ENCODE data around the gene MALSU1. TPM values are rescaled to one million over a fixed set of nuclear protein-coding genes. Genes with fewer than 3 reads are reported as not detected.

The MALSU1 gene
- total and polyA plus RNA-seq, 8 donors, result 10.7 to 29.4 (median 21.2) TPM

GRCh38 chr7:23357190-23358093, 58.3 kb downstream of the MALSU1 start:
- ATAC-seq (peak; percentile 83 to 88 (median 86)), DNase-seq (no peak), FAIRE-seq (peak; percentile 66)
- TF ChIP-seq, protein P1, sequence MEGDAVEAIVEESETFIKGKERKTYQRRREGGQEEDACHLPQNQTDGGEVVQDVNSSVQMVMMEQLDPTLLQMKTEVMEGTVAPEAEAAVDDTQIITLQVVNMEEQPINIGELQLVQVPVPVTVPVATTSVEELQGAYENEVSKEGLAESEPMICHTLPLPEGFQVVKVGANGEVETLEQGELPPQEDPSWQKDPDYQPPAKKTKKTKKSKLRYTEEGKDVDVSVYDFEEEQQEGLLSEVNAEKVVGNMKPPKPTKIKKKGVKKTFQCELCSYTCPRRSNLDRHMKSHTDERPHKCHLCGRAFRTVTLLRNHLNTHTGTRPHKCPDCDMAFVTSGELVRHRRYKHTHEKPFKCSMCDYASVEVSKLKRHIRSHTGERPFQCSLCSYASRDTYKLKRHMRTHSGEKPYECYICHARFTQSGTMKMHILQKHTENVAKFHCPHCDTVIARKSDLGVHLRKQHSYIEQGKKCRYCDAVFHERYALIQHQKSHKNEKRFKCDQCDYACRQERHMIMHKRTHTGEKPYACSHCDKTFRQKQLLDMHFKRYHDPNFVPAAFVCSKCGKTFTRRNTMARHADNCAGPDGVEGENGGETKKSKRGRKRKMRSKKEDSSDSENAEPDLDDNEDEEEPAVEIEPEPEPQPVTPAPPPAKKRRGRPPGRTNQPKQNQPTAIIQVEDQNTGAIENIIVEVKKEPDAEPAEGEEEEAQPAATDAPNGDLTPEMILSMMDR (IDR thresholded peaks at IDR 0.05), result peak in 2 of 4 donors; percentile 15 to 21
- H3K36me3 ChIP-seq, result no peaks in the 10 kb centered on the region
- H3K9me3 ChIP-seq, result no peaks in the 10 kb centered on the region
- 5 to 6% methylated on average over 6 of the region's 6 CpGs for WGBS, 2 donors
- H3K27ac ChIP-seq, result peak overlapping the region in 1 of 4 donors; percentile 30
- no peak overlapping the region for H3K4me3 ChIP-seq
- no peaks in the 10 kb centered on the region for H3K27me3 ChIP-seq
- intact Hi-C loops (cut with DNase I), result no loop called here
- H3K4me1 ChIP-seq, result peaks cover 10 to 17% (median 15%) of the 10 kb centered on the region in 3 donors

DNA sequence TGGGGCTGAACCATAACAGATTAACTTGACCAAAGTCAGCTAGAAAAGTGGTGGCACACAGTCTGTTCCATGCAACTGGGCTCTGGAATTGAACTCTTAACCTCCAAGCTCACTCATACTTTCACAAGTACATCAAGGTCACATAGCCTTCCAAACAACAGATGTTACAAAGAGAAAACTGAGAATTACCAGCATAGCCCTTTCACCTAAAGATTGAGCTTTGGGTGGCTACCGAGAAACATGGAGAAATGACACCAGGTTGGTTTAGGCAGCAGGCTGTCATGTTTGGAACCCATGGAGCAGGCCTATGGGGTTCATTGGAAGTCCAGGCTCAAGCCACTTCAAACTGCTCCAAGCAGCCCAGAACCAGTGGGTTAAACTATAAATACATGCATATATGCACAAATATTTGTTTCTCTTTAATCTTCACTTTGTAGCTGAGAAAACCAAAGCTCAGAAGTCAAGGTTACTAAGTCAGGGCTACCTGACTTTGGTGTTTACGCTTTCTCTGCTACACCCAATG, 59.1 kb downstream of the MALSU1 start:
- peak in 2 of 4 donors; percentile 8 to 18 for ATAC-seq
- Histone ChIP-seq H3K4me1 (peaks cover 10 to 17% (median 15%) of the 10 kb centered on the region in 3 donors), H3K4me3 (no peak overlapping the region), H3K9me3 (no peaks in the 10 kb centered on the region), H3K27me3 (peaks cover 0 to 7% (median 0%) of the 10 kb centered on the region in 4 donors), H3K36me3 (no peaks in the 10 kb centered on the region), H3K27ac (no peak overlapping the region)
- TF ChIP-seq, protein P1 (IDR thresholded peaks at IDR 0.05), result no peak
- DNase-seq, result no peak
- intact Hi-C loops (cut with DNase I), result no loop called here
- 82 to 91% methylated on average over 2 of the region's 2 CpGs for WGBS, 2 donors
- FAIRE-seq, result no peak

Other genes with a start within 250 kb of the MALSU1 start
- 10 to 100 TPM in 2 of 6 donors, 1 to 10 TPM in 4; 7.2 to 13.4 (median 9.8) TPM for gene KLHL7, start 193.6 kb upstream of the MALSU1 start, total RNA-seq
- 1 to 10 TPM; 5.4 to 8.3 TPM for gene KLHL7, start 193.6 kb upstream of the MALSU1 start, polyA plus RNA-seq
- gene NUP42, start 117.3 kb upstream of the MALSU1 start, total RNA-seq, result 10 to 100 TPM in 2 of 6 donors, 1 to 10 TPM in 4; 7.3 to 15.4 (median 9.4) TPM
- gene NUP42, start 117.3 kb upstream of the MALSU1 start, polyA plus RNA-seq, result 10 to 100 TPM; 19.1 to 24.9 TPM
- gene GPNMB, start 52.6 kb upstream of the MALSU1 start, total RNA-seq, result 100 to 1,000 TPM in 1 of 6 donors, 10 to 100 TPM in 2, 1 to 10 TPM in 3; 1.9 to 104 (median 8.9) TPM
- gene GPNMB, start 52.6 kb upstream of the MALSU1 start, polyA plus RNA-seq, result 1 to 10 TPM; 3.7 to 6.3 TPM
- gene IGF2BP3, start 171.2 kb downstream of the MALSU1 start, total RNA-seq, result 1 to 10 TPM in 2 of 6 donors, under 1 TPM in 4; 0.37 to 1.3 (median 0.85) TPM
- under 1 TPM; 0.09 to 0.23 TPM for gene IGF2BP3, start 171.2 kb downstream of the MALSU1 start, polyA plus RNA-seq
- 10 to 100 TPM; 19.1 to 47.6 (median 25.2) TPM for gene TRA2A, start 232.6 kb downstream of the MALSU1 start, total RNA-seq
- gene TRA2A, start 232.6 kb downstream of the MALSU1 start, polyA plus RNA-seq, result 10 to 100 TPM; 55.6 to 63.6 TPM